HFF-Myc (cell line): Measurements from ENCODE around the gene GRHL3.
A peak's percentile ranks its signal among the peaks of the same experiment; 100 is the strongest.

Experiments used
- DNase-seq: peaks from one replicate; pipeline ENCODE4 v3.0.0-alpha.2; 2011; ENCODE audit warnings: low read depth; ENCODE audit errors: extremely low read depth
- H3K4me3 ChIP-seq: replicated peaks from 2 replicates; pipeline ENCODE4 v1.5.1; 2011; ENCODE audit warnings: low read depth, mild to moderate bottlenecking, control low read depth, low read length
- CTCF ChIP-seq: IDR thresholded peaks from 2 replicates; pipeline ENCODE4 v1.5.1; 2012; ENCODE audit warnings: mild to moderate bottlenecking, low read depth, low read length, control low read depth; ENCODE audit errors: missing control alignments

The GRHL3 gene

GRCh38 chr1:24389231-24389678 lies 70.1 kb downstream of the GRHL3 start:
- H3K4me3 ChIP-seq: no peak overlapping the region
- DNase-seq: no peak
- TF ChIP-seq CTCF: no peak

- no peak overlapping the region for H3K4me3 ChIP-seq
- DNase-seq: peak; percentile 56
- peak; percentile 97 for TF ChIP-seq CTCF
Measured at GRCh38 chr1:24390924-24391782, 72.0 kb downstream of the GRHL3 start.

- DNase-seq: no peak
- no peak overlapping the region for H3K4me3 ChIP-seq
- TF ChIP-seq CTCF: peak; percentile 83
Measured at GRCh38 chr1:24391882-24392603, 72.9 kb downstream of the GRHL3 start.

- H3K4me3 ChIP-seq: no peak overlapping the region
- no peak for DNase-seq
- no peak for TF ChIP-seq CTCF
Measured at GRCh38 chr1:24392604-24392946, 73.4 kb downstream of the GRHL3 start.

- TF ChIP-seq CTCF: no peak
- no peak for DNase-seq
- H3K4me3 ChIP-seq: no peak overlapping the region
Measured at GRCh38 chr1:24392982-24393650, 74.0 kb downstream of the GRHL3 start.

GRCh38 chr1:24393892-24394291 lies 74.7 kb downstream of the GRHL3 start:
- no peak overlapping the region for H3K4me3 ChIP-seq
- DNase-seq: no peak
- no peak for TF ChIP-seq CTCF
